Muscle layer of colon (tissue), 2 donors: ENCODE results near the gene ABCC1.
"Not testable (repeated sequence)": the region's sequence is repeated elsewhere in the genome, so short reads cannot be mapped to it uniquely, and the experiment has no call there.

Source experiments
- H3K27ac ChIP-seq: one replicate; pipeline ENCODE4 v1.7.0; 2013; ENCODE audit warnings: low read depth, mild to moderate bottlenecking, low read length, moderate library complexity
- H3K27me3 ChIP-seq, 2 donors: one replicate each; pipeline ENCODE4 v1.7.0; 2013; ENCODE audit warnings: low read length in 2 of 2, mild to moderate bottlenecking in 2 of 2; ENCODE audit not compliant: insufficient read depth in 2 of 2, control insufficient read depth in 1 of 2
- H3K36me3 ChIP-seq: one replicate; pipeline ENCODE4 v1.7.0; 2013; ENCODE audit warnings: mild to moderate bottlenecking, low read length; ENCODE audit not compliant: insufficient read depth
- H3K4me1 ChIP-seq: one replicate; pipeline ENCODE4 v1.7.0; 2013; ENCODE audit warnings: mild to moderate bottlenecking, low read length; ENCODE audit not compliant: insufficient read depth
- H3K4me3 ChIP-seq, 2 donors: one replicate each; pipeline ENCODE4 v1.7.0; 2013; ENCODE audit warnings: low read length in 2 of 2, low read depth in 1 of 2, mild to moderate bottlenecking in 1 of 2, moderate library complexity in 1 of 2
- H3K9ac ChIP-seq: one replicate; pipeline ENCODE4 v1.7.0; 2013; ENCODE audit warnings: low read length
- H3K9me3 ChIP-seq: one replicate; pipeline ENCODE4 v1.7.0; 2013; ENCODE audit warnings: mild to moderate bottlenecking, low read length
- donor health status: abdominal sarcoma.
- donor health status: Adenocarcinoma of cecum.

ABCC1 gene

DNA sequence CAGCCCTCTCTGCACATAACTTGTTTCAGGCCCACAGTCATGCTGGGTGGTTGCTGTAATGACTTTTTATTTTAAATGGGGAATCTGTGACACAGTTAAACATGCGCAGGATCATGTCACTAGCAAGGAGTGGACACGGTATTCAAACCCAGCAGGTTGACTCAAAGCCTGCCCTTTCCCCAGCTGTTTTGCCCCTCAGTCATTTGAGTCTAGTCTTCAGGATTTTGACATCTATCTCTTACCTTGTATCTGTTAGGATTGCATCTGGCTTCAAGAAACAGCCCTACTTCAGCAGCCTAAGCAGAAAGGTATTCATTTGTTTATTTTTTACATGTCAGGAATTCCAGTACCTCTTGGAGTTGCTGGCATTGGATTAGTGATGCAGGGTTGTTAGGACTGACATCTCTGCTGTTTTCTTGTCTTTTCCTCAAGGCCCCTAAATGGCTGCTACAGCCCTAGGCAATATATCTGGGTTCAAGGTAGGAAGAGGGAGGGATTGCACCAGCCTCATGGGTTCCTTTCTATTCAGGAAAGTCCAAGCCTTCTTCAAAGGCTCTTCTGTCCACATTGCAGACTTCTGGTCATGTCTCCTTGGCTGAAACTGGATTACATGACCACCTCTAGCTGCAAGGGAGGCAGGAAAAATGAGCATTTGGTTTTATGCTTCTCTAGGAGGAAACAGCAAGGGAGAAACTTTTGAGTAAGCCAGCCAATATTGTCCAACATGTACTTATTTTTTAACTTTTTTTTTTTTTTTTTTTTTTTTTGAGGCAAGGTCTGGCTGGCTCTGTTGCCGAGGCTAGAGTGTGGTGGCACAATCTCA lies 22.8 kb downstream of the ABCC1 start:
- Histone ChIP-seq H3K9me3 (no peaks in the 10 kb centered on the region), H3K9ac (no peak overlapping the region), H3K4me3 (no peak overlapping the region), H3K27me3 (no peaks in the 10 kb centered on the region), H3K36me3 (no peaks in the 10 kb centered on the region), H3K27ac (peak overlapping the region; percentile 21), H3K4me1 (peaks cover 45% of the 10 kb centered on the region)

DNA sequence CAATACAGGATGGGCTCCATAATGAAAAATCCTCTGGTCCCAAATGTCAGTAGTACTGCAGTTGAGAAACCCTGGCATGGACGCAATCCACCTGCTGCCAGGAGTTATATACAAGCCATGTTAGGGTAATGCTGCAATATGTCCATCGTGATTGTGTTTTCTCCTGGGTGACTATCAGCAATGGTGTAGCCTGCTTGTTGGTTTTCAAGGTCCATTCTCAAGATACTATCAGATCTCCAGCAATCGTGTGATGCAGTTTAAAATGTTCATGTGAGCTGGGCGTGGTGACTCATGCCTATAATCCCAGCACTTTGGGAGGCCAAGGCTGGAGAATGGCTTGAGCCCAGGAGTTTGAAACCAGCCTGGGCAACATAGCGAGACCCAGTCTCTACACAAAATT lies 24.0 kb downstream of the ABCC1 start:
- Histone ChIP-seq H3K27me3 (no peaks in the 10 kb centered on the region), H3K9ac (no peak overlapping the region), H3K27ac (no peak overlapping the region), H3K4me1 (peaks cover 51% of the 10 kb centered on the region), H3K36me3 (no peaks in the 10 kb centered on the region), H3K9me3 (no peaks in the 10 kb centered on the region), H3K4me3 (no peak overlapping the region)

DNA sequence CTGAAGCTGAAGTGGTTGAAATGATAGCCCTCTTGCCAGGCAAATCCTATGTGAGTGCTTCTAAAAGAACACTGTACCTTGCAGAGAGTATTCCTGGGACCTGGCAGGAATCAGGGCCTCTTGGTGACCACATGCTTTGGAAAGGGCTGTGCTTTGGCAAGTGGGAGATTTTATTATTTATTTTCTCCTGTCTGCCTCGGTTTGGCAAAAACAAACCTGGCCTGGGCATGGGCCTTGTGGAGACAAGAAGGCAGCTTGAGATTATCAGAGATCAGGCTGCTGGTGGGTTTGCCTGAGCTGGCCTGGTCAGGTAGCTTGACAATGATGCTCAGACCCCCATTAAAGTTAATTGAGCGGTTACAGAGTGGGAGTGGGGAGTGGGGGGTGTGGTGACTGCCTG lies 24.6 kb downstream of the ABCC1 start:
- H3K27me3 ChIP-seq = no peaks in the 10 kb centered on the region
- peak overlapping the region; percentile 19 for H3K27ac ChIP-seq
- H3K9ac ChIP-seq = no peak overlapping the region
- no peak overlapping the region for H3K4me3 ChIP-seq
- no peaks in the 10 kb centered on the region for H3K36me3 ChIP-seq
- no peaks in the 10 kb centered on the region for H3K9me3 ChIP-seq
- peaks cover 51% of the 10 kb centered on the region for H3K4me1 ChIP-seq

DNA sequence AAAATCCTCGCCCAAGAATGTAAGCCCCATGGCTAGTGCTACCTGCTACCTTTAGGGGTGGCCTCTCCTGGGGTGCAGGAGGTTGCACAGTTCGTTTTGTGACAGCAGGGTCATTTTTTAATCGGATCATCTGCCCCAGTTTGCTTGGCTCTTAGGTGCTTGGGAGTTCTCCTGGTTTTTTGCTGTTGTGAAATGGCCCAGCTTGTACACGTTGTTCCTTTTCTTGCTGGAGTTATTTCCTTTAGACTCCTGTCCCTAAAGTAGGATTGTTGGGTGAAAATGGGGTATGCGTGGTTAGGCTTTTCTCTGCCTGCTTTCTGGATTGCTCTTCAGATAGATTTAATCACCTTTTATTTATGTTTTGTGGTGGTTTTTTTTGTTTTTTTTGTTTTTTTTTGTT lies 25.8 kb downstream of the ABCC1 start:
- H3K4me1 ChIP-seq = peaks cover 51% of the 10 kb centered on the region
- no peaks in the 10 kb centered on the region for H3K9me3 ChIP-seq
- no peaks in the 10 kb centered on the region for H3K27me3 ChIP-seq
- peak overlapping the region; percentile 12 for H3K27ac ChIP-seq
- H3K4me3 ChIP-seq = no peak overlapping the region
- H3K9ac ChIP-seq = no peak overlapping the region
- H3K36me3 ChIP-seq = no peaks in the 10 kb centered on the region

DNA sequence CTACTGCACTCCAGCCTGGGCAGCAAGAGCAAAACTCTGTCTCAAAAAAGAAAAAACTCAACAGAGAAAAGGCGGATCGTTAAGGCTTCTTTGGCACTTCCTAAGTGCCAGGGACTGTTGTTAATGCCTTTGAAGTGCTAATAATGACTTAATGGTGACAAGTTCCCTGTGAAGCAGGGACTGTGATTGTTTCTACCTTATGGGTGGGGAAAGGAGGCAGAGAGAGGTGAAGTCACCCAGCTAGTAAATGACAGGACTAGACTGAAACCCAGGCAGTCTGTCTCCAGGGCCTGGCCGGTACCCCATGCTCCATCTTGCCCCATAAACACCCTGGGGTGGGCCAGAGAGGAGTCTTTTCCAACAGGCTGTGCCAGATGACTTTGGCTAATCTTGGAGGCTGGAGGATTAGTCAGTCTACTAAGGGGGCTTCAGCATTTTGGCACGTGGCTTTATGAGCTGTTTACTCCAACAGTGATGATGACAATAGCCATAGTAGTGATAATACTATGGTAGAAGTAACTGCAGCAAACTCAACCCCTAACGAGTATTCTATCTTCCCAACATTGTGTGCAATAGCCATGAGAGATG lies 26.9 kb downstream of the ABCC1 start:
- Histone ChIP-seq H3K9me3 (no peaks in the 10 kb centered on the region), H3K4me1 (peaks cover 51% of the 10 kb centered on the region), H3K9ac (no peak overlapping the region), H3K4me3 (no peak overlapping the region), H3K27ac (peak overlapping the region; percentile 53), H3K36me3 (no peaks in the 10 kb centered on the region), H3K27me3 (no peaks in the 10 kb centered on the region)

DNA sequence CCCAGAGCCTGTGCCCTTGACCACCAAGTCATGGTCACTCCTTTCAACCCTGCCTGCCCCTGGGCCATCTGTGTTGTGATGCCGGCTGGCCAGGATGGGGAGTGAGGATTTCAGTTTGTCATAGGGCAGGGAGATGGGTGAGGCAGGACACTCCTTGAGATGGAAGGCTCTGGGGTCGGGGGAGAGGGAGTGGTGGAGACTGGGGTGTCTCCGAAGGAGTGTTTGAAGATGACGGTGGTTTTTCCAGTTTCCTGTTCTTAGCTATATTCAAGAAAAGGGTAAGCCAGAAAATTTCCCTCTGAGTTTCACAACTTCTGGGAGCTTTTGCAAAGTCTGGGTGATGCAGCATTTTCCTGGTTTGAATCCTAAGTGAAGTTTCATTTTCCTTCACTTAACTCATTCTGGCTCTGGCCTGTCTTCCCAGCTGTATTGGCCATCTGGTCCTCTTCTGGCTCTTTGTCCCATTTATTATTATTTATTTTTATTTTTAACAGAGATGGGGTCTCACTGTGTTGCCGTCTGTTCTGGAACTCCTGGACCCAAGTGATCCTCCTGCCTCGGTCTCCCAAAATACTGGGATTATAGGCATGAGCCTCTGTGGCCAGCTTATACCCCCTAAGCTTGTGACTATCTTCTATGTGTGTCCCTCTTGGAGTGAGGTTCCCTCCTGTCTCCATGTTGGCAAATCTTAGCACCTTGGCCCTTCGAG lies 27.7 kb downstream of the ABCC1 start:
- Histone ChIP-seq H3K4me1 (peaks cover 48% of the 10 kb centered on the region), H3K27ac (peak overlapping the region; percentile 53), H3K4me3 (no peak overlapping the region), H3K27me3 (no peaks in the 10 kb centered on the region), H3K9me3 (no peaks in the 10 kb centered on the region), H3K36me3 (no peaks in the 10 kb centered on the region), H3K9ac (no peak overlapping the region)

DNA sequence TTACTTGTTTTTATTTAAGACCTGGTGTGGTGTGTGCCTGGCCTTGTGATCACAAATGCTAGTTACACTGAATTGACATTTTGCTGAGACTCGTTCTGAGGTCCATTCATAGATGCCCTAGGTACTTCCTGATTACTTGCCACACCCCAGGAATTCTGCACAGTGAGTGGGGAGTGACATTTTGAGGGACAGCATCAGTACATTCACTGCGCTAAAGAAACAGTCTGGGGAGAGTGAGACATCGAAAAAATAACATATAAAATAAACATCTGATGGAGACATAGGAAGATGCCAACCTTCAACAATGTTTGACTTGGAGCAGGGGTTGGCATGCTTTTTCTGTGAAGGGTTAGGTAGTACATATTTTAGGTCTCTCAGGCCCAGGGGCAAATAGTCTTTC lies 30.4 kb downstream of the ABCC1 start:
- Histone ChIP-seq H3K27me3 (no peaks in the 10 kb centered on the region), H3K9me3 (no peaks in the 10 kb centered on the region), H3K4me1 (peaks cover 41% of the 10 kb centered on the region), H3K36me3 (no peaks in the 10 kb centered on the region), H3K27ac (no peak overlapping the region), H3K4me3 (no peak overlapping the region), H3K9ac (no peak overlapping the region)

DNA sequence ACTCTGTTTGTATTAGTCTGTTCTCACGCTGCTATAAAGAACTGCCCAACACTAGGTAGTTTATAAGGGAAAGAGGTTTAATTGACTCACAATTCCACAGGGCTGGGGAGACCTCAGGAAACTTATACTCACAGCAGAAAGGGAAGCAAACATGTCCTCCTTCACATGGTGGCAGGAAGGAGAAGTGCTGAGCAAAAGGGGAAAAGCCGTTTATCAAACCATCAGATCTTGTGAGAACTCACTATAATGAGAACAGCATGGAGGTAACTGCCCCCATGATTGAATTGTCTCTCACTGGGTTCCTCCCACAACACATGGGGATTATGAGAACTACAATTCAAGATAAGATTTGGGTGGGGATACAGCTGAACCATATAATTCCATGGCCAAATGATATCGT lies 30.9 kb downstream of the ABCC1 start:
- Histone ChIP-seq H3K9ac (no peak overlapping the region), H3K9me3 (no peaks in the 10 kb centered on the region), H3K27me3 (no peaks in the 10 kb centered on the region), H3K4me3 (no peak overlapping the region), H3K27ac (no peak overlapping the region), H3K36me3 (no peaks in the 10 kb centered on the region), H3K4me1 (peaks cover 36% of the 10 kb centered on the region)

DNA sequence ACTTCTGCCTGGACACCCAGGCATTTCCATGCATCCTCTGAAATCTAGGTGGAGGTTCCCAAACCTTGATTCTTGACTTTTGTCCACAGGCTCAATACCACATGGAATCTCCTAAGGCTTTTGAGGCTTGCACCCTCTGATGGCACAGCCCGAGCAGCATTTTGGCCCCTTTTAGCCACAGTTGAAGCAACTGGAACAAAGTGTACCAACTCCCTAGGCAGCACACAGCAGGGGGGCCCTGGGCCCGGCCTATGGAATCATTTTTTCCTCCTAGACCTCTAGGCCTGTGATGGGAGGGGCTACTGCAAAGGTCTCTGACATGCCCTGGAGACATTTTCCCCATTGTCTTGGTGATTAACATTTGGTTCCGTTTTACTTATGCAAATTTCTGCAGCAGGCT lies 32.0 kb downstream of the ABCC1 start:
- no peak overlapping the region for H3K9ac ChIP-seq
- H3K4me3 ChIP-seq = no peak overlapping the region
- no peaks in the 10 kb centered on the region for H3K27me3 ChIP-seq
- H3K4me1 ChIP-seq = peaks cover 28% of the 10 kb centered on the region
- no peaks in the 10 kb centered on the region for H3K9me3 ChIP-seq
- no peaks in the 10 kb centered on the region for H3K36me3 ChIP-seq
- H3K27ac ChIP-seq = no peak overlapping the region

DNA sequence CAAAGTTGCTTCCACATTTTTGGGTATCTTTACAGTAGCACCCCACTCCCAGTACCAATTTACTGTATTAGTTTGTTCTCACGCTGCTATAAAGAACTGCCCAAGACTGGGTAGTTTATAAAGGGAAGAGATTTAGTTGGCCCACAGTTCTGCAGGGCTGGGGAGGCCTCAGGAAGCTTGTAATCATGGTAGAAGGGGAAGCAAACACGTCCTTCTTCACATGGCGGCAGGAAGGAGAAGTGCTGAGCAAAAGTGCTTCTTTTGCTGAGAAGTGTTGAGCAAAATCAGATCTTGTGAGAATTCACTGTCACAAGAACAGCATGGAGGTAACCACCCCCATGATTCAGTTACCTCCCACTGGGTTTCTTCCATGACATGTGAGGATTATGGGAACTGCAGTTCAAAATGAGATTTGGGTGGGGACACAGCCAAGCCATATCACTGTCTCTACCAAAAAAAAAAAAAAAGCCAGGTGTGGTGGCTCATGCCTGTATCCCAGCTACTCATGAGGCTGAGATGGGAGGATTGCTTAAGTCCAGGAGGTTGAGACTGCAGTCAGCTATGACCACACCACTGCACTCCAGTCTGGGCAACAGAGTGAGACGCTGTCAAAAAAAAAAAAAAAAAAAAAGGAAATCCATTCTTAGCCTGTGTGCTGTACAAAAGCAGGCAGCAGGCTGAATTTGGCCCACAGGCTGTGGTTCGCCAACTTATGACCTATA lies 32.9 kb downstream of the ABCC1 start:
- H3K36me3 ChIP-seq, H3K9ac ChIP-seq, H3K9me3 ChIP-seq, H3K4me3 ChIP-seq, H3K27ac ChIP-seq, H3K27me3 ChIP-seq: not testable (repeated sequence)
- H3K4me1 ChIP-seq = peaks cover 19% of the 10 kb centered on the region

DNA sequence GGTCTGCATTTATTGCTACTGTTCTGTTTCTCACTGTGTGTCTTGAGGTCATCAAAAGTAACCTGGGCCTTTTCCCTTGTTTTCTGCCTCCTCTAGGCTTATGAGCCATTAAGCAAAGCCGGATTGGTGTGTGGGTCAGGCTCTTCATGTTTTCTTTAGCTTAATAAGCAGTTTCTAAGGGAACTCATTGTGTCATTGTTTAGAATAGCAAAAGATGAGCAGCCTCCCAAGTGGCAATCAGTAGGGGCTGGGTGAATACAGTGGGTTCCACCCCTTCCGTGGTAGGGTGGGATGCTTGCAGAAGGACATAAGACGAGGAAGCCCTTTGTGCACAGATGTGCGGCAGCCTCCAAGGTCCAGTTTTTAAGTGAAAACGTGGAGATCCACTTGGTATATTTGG lies 34.5 kb downstream of the ABCC1 start:
- H3K27ac ChIP-seq = no peak overlapping the region

More for the DNA sequence above, 34.5 kb downstream of the ABCC1 start:
- no peaks in the 10 kb centered on the region for H3K27me3 ChIP-seq
- H3K4me1 ChIP-seq = peaks cover 23% of the 10 kb centered on the region
- H3K9ac ChIP-seq = no peak overlapping the region
- no peaks in the 10 kb centered on the region for H3K9me3 ChIP-seq
- no peak overlapping the region for H3K4me3 ChIP-seq
- H3K36me3 ChIP-seq = no peaks in the 10 kb centered on the region
